MCF 10A (cell line): Measurements from ENCODE around the gene EEF1B2. TPM values are rescaled to one million over a fixed set of nuclear protein-coding genes. Genes with fewer than 3 reads are reported as not detected.
"Not testable (repeated sequence)": the region's sequence is repeated elsewhere in the genome, so short reads cannot be mapped to it uniquely, and the experiment has no call there.

ENCODE experiments used
- BruUV-seq: library from RNA; stranded (reverse); fragments of 400-500 nt; replicated peaks from 2 replicates; lab custom pipeline; 2021; lab: Mats Ljungman, UMichigan
- CTCF ChIA-PET: fragments of 300-600 bp; sonication (Branson Sonifier 250); formaldehyde crosslinking; extraction: SDS; loops from one replicate; lab custom pipeline; 2021; ENCODE audit warnings: antibody characterized with exemption, inconsistent platforms; lab: Yijun Ruan, JAX
- POLR2A ChIA-PET: fragments of 300-600, 350-650 bp; sonication (Branson Sonifier 250); formaldehyde crosslinking; extraction: SDS; loops from one replicate; lab custom pipeline; 2020; ENCODE audit warnings: antibody characterized with exemption, inconsistent platforms; lab: Yijun Ruan, JAX
- DNase-seq: peaks from one replicate; pipeline ENCODE4 v3.0.0-alpha.2; 2018; ENCODE audit not compliant: unreplicated experiment
- H3K27ac Mint-ChIP-seq: one replicate; pipeline ENCODE4 v1.8.0; 2022; ENCODE audit warnings: mild to moderate bottlenecking, low read depth, mixed read lengths; ENCODE audit not compliant: unreplicated experiment
- H3K27me3 Mint-ChIP-seq: one replicate; pipeline ENCODE4 v1.8.0; 2022; ENCODE audit warnings: mixed read lengths; ENCODE audit not compliant: insufficient read depth, unreplicated experiment
- H3K36me3 Mint-ChIP-seq: one replicate; pipeline ENCODE4 v1.8.0; 2022; ENCODE audit warnings: mild to moderate bottlenecking, moderate library complexity, mixed read lengths; ENCODE audit not compliant: insufficient read depth, unreplicated experiment
- H3K4me1 Mint-ChIP-seq: one replicate; pipeline ENCODE4 v1.8.0; 2022; ENCODE audit warnings: mixed read lengths; ENCODE audit not compliant: insufficient read depth, unreplicated experiment
- H3K4me3 Mint-ChIP-seq: one replicate; pipeline ENCODE4 v1.8.0; 2022; ENCODE audit warnings: mild to moderate bottlenecking, moderate library complexity, mixed read lengths; ENCODE audit not compliant: unreplicated experiment
- H3K9me3 Mint-ChIP-seq: one replicate; pipeline ENCODE4 v1.8.0; 2022; ENCODE audit warnings: mixed read lengths; ENCODE audit not compliant: unreplicated experiment
- CTCF ChIP-seq: fragments of 200-600 bp; IDR thresholded peaks from one replicate; pipeline ENCODE4 v1.8.0; 2022; ENCODE audit warnings: antibody characterized with exemption, mild to moderate bottlenecking; ENCODE audit not compliant: unreplicated experiment
- intact Hi-C: fragments of 100-400 bp; cut with micrococcal nuclease; formaldehyde crosslinking; loops from 2 replicates; pipeline ENCODE4 v1.14.1; 2022
- total RNA-seq: library from RNA; stranded (reverse); gene quantifications from 2 replicates; pipeline ENCODE4 v1.2.3, GENCODE V29; 2022

The EEF1B2 gene
- total RNA-seq, 1 experiment from 2014 or later: 1,110 TPM

GRCh38 chr2:206173147-206173546, 13.5 kb downstream of the EEF1B2 start:
- no peak overlapping the region for H3K27ac Mint-ChIP-seq
- H3K36me3 Mint-ChIP-seq: peaks cover 13% of the 10 kb centered on the region
- no peak for TF ChIP-seq CTCF
- no peak overlapping the region for H3K4me3 Mint-ChIP-seq
- intact Hi-C loops: no loop called here
- no peaks in the 10 kb centered on the region for H3K4me1 Mint-ChIP-seq
- no peaks in the 10 kb centered on the region for H3K9me3 Mint-ChIP-seq
- ChIA-PET POLR2A (no interaction called here), CTCF (interaction anchor here (1.1 kb wide), 1 partner anchor 72 kb away, joined by 3 read pairs; no protein-coding TSS in a partner anchor)
- no peak for DNase-seq
- no peaks in the 10 kb centered on the region for H3K27me3 Mint-ChIP-seq
- BruUV-seq: no TSS peak

GRCh38 chr2:206176121-206176520, 16.4 kb downstream of the EEF1B2 start:
- Mint-ChIP-seq H3K4me1 (no peaks in the 10 kb centered on the region), H3K27me3 (no peaks in the 10 kb centered on the region), H3K9me3 (no peaks in the 10 kb centered on the region), H3K36me3 (peaks cover 13% of the 10 kb centered on the region), H3K27ac (no peak overlapping the region), H3K4me3 (no peak overlapping the region)
- CTCF ChIA-PET: interaction anchor here (0.7 kb wide), 2 partner anchors 12 to 57 kb away, joined by 3 to 5 read pairs; no protein-coding TSS in a partner anchor
- intact Hi-C loops: no loop called here
- BruUV-seq: no TSS peak
- POLR2A ChIA-PET: no interaction called here
- no peak for DNase-seq
- TF ChIP-seq CTCF: no peak

- intact Hi-C loops: no loop called here
- H3K9me3 Mint-ChIP-seq: no peaks in the 10 kb centered on the region
- CTCF ChIA-PET: interaction anchor here (1.6 kb wide), 1 partner anchor 12 kb away, joined by 4 read pairs; no protein-coding TSS in a partner anchor
- no peak overlapping the region for H3K4me3 Mint-ChIP-seq
- BruUV-seq: no TSS peak
- no peaks in the 10 kb centered on the region for H3K4me1 Mint-ChIP-seq
- no peak for DNase-seq
- H3K36me3 Mint-ChIP-seq: peaks cover 13% of the 10 kb centered on the region
- POLR2A ChIA-PET: no interaction called here
- H3K27me3 Mint-ChIP-seq: no peaks in the 10 kb centered on the region
- no peak overlapping the region for H3K27ac Mint-ChIP-seq
- no peak for TF ChIP-seq CTCF
These were observed 17.2 kb downstream of the EEF1B2 start for GRCh38 chr2:206176901-206177300.

- H3K27ac Mint-ChIP-seq, H3K9me3 Mint-ChIP-seq, H3K36me3 Mint-ChIP-seq, intact Hi-C loops, H3K4me1 Mint-ChIP-seq, H3K4me3 Mint-ChIP-seq, DNase-seq, POLR2A ChIA-PET, BruUV-seq, H3K27me3 Mint-ChIP-seq: not testable (repeated sequence)
- CTCF ChIA-PET: interaction anchor here (0.6 kb wide), 1 partner anchor 61 kb away, joined by 4 read pairs; no protein-coding TSS in a partner anchor
These were observed 21.8 kb downstream of the EEF1B2 start for GRCh38 chr2:206181526-206181925.

GRCh38 chr2:206189691-206190090, 30.0 kb downstream of the EEF1B2 start:
- H3K27me3 Mint-ChIP-seq: no peaks in the 10 kb centered on the region
- ChIA-PET POLR2A (no interaction called here), CTCF (interaction anchor here (1.3 kb wide), 1 partner anchor 70 kb away, joined by 3 read pairs; no protein-coding TSS in a partner anchor)
- no peak overlapping the region for H3K27ac Mint-ChIP-seq
- H3K4me1 Mint-ChIP-seq: peaks cover 9% of the 10 kb centered on the region
- DNase-seq: no peak
- H3K9me3 Mint-ChIP-seq: no peaks in the 10 kb centered on the region
- no peak for TF ChIP-seq CTCF
- H3K36me3 Mint-ChIP-seq: peaks cover 16% of the 10 kb centered on the region
- H3K4me3 Mint-ChIP-seq: no peak overlapping the region
- BruUV-seq: no TSS peak
- intact Hi-C loops: no loop called here
